OCI-LY1 (cell line): ENCODE measurements around the gene SHISA5.

ENCODE experiments used
- H2AFZ ChIP-seq: fragments of 200-600 bp; sonication (generic), shearing (Covaris generic); 2 replicates; pipeline ENCODE4 v1.6.0; 2014; ENCODE audit warnings: antibody characterized with exemption, mild to moderate bottlenecking, low read length
- H3F3A ChIP-seq: fragments of 200-600 bp; sonication (generic), shearing (Covaris generic); 2 replicates; pipeline ENCODE4 v1.6.0; 2014; ENCODE audit warnings: mild to moderate bottlenecking, antibody characterized with exemption, low read length, moderate library complexity; ENCODE audit not compliant: insufficient read depth
- H3K27ac ChIP-seq: fragments of 200-600 bp; sonication (generic); 2 replicates; pipeline ENCODE4 v1.5.1; 2014; ENCODE audit warnings: low read length, mixed run types, mild to moderate bottlenecking, low read depth; ENCODE audit not compliant: poor library complexity, severe bottlenecking
- H3K27me3 ChIP-seq: fragments of 200-600 bp; sonication (generic); 2 replicates; pipeline ENCODE4 v1.6.0; 2014; ENCODE audit warnings: antibody characterized with exemption, mild to moderate bottlenecking, low read length, moderate library complexity; ENCODE audit not compliant: insufficient read depth
- H3K36me3 ChIP-seq: fragments of 200-600 bp; sonication (generic); 2 replicates; pipeline ENCODE4 v1.6.1; 2014; ENCODE audit warnings: mild to moderate bottlenecking, antibody characterized with exemption, low read length, moderate library complexity, mixed read lengths; ENCODE audit not compliant: insufficient read depth
- H3K4me1 ChIP-seq: fragments of 200-600 bp; sonication (generic); 2 replicates; pipeline ENCODE4 v1.5.1; 2014; ENCODE audit warnings: mild to moderate bottlenecking, low read length, moderate library complexity; ENCODE audit not compliant: insufficient read depth, severe bottlenecking
- H3K4me2 ChIP-seq: fragments of 200-600 bp; sonication (generic), shearing (Covaris generic); 2 replicates; pipeline ENCODE4 v1.6.1; 2014; ENCODE audit warnings: low read length
- H3K4me3 ChIP-seq: fragments of 200-600 bp; sonication (generic); 2 replicates; pipeline ENCODE4 v1.5.1; 2014; ENCODE audit warnings: low read length, low read depth, mild to moderate bottlenecking, mixed read lengths; ENCODE audit not compliant: poor library complexity, severe bottlenecking
- H3K79me2 ChIP-seq: fragments of 200-600 bp; shearing (Covaris generic); 2 replicates; pipeline ENCODE4 v1.6.1; 2016; ENCODE audit warnings: mixed run types, low read length, mixed read lengths; ENCODE audit not compliant: insufficient read depth
- H3K9ac ChIP-seq: fragments of 200-600 bp; sonication (generic), shearing (Covaris generic); 2 replicates; pipeline ENCODE4 v1.6.1; 2014; ENCODE audit warnings: mild to moderate bottlenecking, low read length, mixed read lengths
- H3K9me2 ChIP-seq: fragments of 200-600 bp; sonication (generic), shearing (Covaris generic); 2 replicates; pipeline ENCODE4 v1.6.1; 2014; ENCODE audit warnings: low read depth, mild to moderate bottlenecking, low read length, mixed read lengths
- H3K9me3 ChIP-seq: fragments of 200-600 bp; shearing (Covaris generic); 2 replicates; pipeline ENCODE4 v1.6.1; 2014; ENCODE audit warnings: low read length, mixed read lengths
- H4K20me1 ChIP-seq: fragments of 200-600 bp; sonication (generic), shearing (Covaris generic); 2 replicates; pipeline ENCODE4 v1.6.0; 2016; ENCODE audit warnings: mild to moderate bottlenecking, low read length; ENCODE audit not compliant: insufficient read depth
- EZH2 ChIP-seq: fragments of 200-600 bp; sonication (generic), shearing (Covaris generic); IDR thresholded peaks from 2 replicates; pipeline ENCODE4 v1.8.0; 2017; ENCODE audit warnings: borderline replicate concordance, mixed run types, mild to moderate bottlenecking, antibody characterized with exemption, low read length, moderate library complexity, mixed read lengths
- TF ChIP-seq, protein P1 (sequence below): fragments of 200-600 bp; sonication (generic), shearing (Covaris generic); IDR thresholded peaks from 2 replicates; pipeline ENCODE4 v1.5.1; 2017; ENCODE audit warnings: mild to moderate bottlenecking, antibody characterized with exemption, low read length, moderate library complexity, mixed read lengths

SHISA5 gene

DNA sequence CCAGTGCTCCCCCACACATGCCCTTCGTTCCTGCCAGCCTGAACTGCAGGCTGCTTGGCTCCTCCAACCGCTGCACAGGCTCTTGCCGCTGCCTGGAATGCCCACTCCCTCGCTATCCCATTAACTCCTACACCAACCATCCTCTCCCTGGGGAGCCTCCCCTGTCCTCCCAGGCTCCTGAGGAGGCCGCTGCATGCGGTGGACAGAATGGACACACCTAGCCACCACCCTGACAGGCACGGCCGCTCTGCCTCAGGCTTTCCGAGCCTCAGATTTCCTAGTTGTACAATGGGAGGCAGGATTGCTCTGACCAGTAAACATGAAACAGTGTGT is 76.4 kb downstream of the SHISA5 start:
- Histone ChIP-seq H3K4me2 (no peak overlapping the region), H3K27ac (no peak overlapping the region), H3K9ac (no peak overlapping the region), H3K9me2 (no peaks in the 10 kb centered on the region), H3K79me2 (no peaks in the 10 kb centered on the region), H3K4me1 (peaks cover 11% of the 10 kb centered on the region), H3K36me3 (peaks cover 21% of the 10 kb centered on the region), H3K4me3 (no peak overlapping the region), H3F3A (no peaks in the 10 kb centered on the region), H2AFZ (no peak overlapping the region), H4K20me1 (no peaks in the 10 kb centered on the region), H3K9me3 (no peaks in the 10 kb centered on the region), H3K27me3 (no peaks in the 10 kb centered on the region)
- TF ChIP-seq, protein P1, sequence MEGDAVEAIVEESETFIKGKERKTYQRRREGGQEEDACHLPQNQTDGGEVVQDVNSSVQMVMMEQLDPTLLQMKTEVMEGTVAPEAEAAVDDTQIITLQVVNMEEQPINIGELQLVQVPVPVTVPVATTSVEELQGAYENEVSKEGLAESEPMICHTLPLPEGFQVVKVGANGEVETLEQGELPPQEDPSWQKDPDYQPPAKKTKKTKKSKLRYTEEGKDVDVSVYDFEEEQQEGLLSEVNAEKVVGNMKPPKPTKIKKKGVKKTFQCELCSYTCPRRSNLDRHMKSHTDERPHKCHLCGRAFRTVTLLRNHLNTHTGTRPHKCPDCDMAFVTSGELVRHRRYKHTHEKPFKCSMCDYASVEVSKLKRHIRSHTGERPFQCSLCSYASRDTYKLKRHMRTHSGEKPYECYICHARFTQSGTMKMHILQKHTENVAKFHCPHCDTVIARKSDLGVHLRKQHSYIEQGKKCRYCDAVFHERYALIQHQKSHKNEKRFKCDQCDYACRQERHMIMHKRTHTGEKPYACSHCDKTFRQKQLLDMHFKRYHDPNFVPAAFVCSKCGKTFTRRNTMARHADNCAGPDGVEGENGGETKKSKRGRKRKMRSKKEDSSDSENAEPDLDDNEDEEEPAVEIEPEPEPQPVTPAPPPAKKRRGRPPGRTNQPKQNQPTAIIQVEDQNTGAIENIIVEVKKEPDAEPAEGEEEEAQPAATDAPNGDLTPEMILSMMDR = no peak
- no peak for TF ChIP-seq EZH2

DNA sequence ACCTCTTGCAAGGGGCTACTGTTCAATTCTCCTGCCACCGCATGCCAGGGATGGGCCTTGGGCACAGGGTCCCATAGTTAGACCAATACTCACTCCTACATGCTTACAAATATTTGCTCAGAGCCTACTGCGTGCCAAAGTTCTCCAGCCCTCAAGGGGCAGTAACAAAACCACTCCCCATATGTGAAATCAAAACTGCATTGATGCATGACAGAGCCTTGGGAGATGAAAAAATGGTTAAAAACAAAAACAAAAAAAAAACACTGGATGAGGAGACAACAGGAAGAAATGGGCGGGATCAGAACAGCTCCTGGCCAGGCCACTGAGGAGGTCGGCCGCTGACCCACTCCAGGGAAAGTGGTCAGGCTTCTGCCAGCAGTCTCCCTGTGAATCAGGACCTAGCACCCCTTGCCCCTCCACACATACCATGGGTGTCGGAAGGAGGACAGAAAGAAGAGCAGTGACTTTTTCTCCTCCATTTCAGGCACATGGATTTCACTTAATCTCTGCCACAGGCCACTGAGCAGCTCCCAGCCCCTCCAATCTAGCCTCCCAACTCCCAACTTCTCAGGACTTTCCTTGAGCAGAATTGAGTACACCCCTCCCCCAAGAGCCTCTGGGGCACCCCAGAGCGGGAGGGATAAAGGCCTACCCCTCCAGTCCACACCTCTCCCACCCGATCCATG is 76.9 kb downstream of the SHISA5 start:
- H3K9me3 ChIP-seq = no peaks in the 10 kb centered on the region
- no peaks in the 10 kb centered on the region for H4K20me1 ChIP-seq
- H3K9me2 ChIP-seq = no peaks in the 10 kb centered on the region
- H3K79me2 ChIP-seq = no peaks in the 10 kb centered on the region
- H3K4me3 ChIP-seq = no peak overlapping the region
- H3K36me3 ChIP-seq = peaks cover 16% of the 10 kb centered on the region
- H2AFZ ChIP-seq = no peak overlapping the region
- H3F3A ChIP-seq = no peaks in the 10 kb centered on the region
- H3K27me3 ChIP-seq = no peaks in the 10 kb centered on the region; the same call in 1 of the 2 replicates
- no peak overlapping the region for H3K4me2 ChIP-seq
- peaks cover 11% of the 10 kb centered on the region for H3K4me1 ChIP-seq
- no peak overlapping the region for H3K27ac ChIP-seq
- TF ChIP-seq, protein P1 = no peak
- TF ChIP-seq EZH2 = no peak
- H3K9ac ChIP-seq = no peak overlapping the region

DNA sequence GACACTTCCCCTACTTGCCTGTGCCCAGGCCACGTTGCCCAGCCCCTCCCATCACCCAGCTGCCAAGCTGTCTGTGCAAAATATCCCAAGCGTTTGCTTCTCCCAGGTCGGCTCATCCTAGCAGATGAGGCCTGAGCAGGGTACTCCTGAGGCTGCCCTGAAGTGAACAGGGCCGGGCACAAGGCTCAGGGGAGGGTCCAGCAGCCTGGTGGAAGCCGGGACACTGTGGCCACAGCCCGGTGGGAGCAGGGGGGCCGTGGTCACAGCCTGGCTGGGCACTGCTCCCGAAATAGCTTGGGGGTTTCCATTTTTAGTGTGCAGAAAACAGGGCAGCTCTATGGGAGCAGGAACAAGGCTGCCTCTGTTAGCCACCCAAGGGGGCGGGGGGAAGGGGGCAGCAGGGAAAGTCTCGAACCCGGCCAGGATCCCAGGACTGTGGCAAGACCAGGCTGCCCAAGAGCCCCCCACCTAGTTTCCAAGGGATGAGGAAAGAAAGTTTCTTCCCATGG is 77.5 kb downstream of the SHISA5 start:
- Histone ChIP-seq H3K4me3 (no peak overlapping the region), H3K79me2 (no peaks in the 10 kb centered on the region), H2AFZ (no peak overlapping the region), H3K4me1 (peaks cover 11% of the 10 kb centered on the region), H3K9me2 (no peaks in the 10 kb centered on the region), H3F3A (no peaks in the 10 kb centered on the region), H4K20me1 (no peaks in the 10 kb centered on the region), H3K27me3 (no peaks in the 10 kb centered on the region; the same call in 1 of the 2 replicates), H3K9ac (no peak overlapping the region), H3K9me3 (no peaks in the 10 kb centered on the region), H3K36me3 (peaks cover 9% of the 10 kb centered on the region), H3K4me2 (no peak overlapping the region), H3K27ac (no peak overlapping the region)
- TF ChIP-seq, protein P1 = no peak
- no peak for TF ChIP-seq EZH2
